NCI-H460 (cell line): ENCODE measurements around the gene RBM6. TPM values are rescaled to one million over a fixed set of nuclear protein-coding genes. Genes with fewer than 3 reads are reported as not detected.

Source experiments
- DNase-seq: peaks from one replicate; pipeline ENCODE4 v3.0.0-alpha.2; 2016; ENCODE audit warnings: low read depth; ENCODE audit errors: extremely low read depth
- total RNA-seq: library from RNA; depleted of rRNA; stranded (reverse); fragments of >200 nt; shearing (Covaris generic); gene quantifications from 2 replicates; pipeline ENCODE4 v1.2.3, GENCODE V29; 2014; rRNA removed

Gene RBM6
- total RNA-seq, 1 experiment from 2014 or later = 33.8 TPM

DNA sequence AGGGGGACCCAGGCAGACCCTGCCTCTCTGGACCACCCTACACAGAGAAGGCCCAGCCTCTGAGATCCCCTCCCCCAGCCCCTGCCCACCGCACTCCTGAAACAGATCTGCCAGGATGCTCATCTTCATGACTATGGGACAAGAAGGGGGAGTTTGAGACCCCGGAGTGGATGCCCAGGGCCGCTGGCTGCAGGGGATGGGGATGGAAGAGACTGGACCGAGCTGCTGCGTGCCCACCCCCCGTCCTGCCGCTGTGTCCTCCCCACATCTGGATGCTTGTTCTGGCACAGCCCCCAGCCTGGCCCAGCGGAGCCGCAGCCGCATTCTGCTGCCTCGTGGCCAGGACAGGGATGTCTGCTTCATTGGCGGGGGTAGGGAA lies 184.8 kb downstream of the RBM6 start:
- DNase-seq = no peak

DNA sequence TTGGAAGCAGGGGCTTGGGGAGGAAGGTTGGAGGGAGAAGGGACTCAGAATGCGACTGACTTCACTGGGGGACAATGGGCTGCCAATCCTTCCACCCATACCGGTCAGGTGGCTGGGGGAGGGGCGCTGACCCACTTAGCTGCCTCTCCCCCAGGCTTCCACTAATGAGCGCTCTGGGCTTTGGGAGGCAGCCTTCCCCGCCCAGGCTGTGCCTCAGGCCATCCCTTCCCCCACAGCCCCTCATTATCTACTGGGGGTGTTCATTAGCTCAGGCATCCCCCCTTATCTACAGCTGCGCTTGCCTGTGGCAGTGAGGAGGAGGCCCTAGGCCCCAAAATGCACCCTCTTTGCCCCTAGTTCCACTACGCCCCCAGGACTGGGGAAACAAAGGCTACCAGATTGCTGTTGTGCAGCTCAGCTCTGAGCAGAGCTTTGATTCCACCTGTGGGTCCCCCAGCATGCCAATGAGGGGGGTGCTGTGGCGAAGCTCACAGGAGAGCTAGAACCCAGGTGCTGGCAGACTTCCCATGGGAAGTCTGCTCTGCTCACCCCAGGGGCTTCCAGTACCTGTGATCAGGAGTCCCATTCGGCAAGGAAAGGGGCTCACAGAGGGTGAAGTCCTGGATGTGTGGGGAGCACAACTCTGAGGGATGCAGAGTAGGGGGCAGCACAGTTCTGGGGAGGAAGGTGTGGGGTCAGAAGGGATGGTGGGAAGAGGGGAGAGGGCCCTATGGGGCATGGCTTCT lies 185.8 kb downstream of the RBM6 start:
- DNase-seq = no peak

DNA sequence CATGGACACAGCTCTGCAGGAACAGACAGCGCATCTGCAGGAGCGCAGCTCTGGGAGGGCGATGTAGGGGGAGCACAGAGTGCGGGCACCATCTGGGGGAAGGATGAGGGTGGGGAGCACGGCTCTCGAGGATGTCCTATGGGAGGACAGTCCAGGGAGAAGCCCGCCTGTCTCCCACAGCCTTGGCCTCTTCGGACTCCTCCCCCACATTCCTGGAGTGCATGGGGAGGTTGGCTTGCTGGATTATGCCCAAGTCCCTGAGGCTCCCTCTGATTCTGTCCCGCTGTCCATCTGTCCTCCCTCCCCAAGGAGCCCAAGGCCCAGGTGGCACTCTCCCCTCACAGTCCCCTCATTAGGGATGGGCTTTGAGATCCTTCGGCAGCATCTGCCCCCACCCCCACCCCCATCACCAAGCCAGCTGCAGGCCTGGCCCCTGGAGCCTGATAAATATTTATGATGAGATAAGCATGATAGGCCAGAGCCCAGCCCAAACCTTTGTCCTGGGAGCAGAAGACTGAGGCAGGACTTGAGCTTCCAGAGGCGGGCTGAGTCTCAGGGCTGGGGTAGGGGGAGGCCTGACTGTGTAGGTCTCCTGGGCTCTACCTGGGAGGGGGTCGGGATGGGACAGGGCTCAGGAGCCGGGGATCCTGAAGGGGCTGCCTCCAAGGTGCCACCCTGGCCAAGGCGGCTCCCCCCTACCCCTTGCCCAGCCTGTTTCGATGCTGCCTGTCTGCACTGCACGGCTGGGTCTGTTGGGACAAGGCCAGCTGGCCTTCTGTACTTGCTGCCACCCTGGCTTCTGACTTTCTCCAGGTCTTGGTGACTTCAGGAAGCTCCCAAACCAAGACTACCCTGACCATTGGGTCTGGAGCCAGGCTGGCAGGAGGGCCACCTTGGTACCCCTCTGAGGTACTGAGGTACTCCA lies 186.6 kb downstream of the RBM6 start:
- no peak for DNase-seq

Other genes starting within 250 kb of the RBM6 start
- not detected in 2 replicates for gene AMIGO3, start 220.5 kb upstream of the RBM6 start, total RNA-seq
- 7.8 and 8.7 TPM in 2 replicates for gene GMPPB, start 216.2 kb upstream of the RBM6 start, total RNA-seq
- gene IP6K1, start 153.6 kb upstream of the RBM6 start, total RNA-seq = 13.3 and 13.4 TPM in 2 replicates
- not detected in 2 replicates for gene CDHR4, start 140.3 kb upstream of the RBM6 start, total RNA-seq
- 0.10 and 0.26 TPM in 2 replicates for gene INKA1, start 136.9 kb upstream of the RBM6 start, total RNA-seq
- 1.4 and 2.2 TPM in 2 replicates for gene UBA7, start 126.2 kb upstream of the RBM6 start, total RNA-seq
- gene TRAIP, start 83.6 kb upstream of the RBM6 start, total RNA-seq = 5.3 and 5.7 TPM in 2 replicates
- 0.26 TPM in 1 of 2 replicates, not detected in the other for gene CAMKV, start 70.2 kb upstream of the RBM6 start, total RNA-seq
- 0.69 and 0.82 TPM in 2 replicates for gene MST1R, start 36.3 kb upstream of the RBM6 start, total RNA-seq
- gene MON1A, start 10.3 kb upstream of the RBM6 start, total RNA-seq = 8.9 and 10.8 TPM in 2 replicates
- 56.9 and 61.4 TPM in 2 replicates for gene RBM5, start 148.8 kb downstream of the RBM6 start, total RNA-seq
- 4.4 and 5.4 TPM in 2 replicates for gene SEMA3F, start 215.2 kb downstream of the RBM6 start, total RNA-seq